ENCODE results near the gene ADGRA3. TPM values are rescaled to one million over a fixed set of nuclear protein-coding genes. Genes with fewer than 3 reads are reported as not detected.

ADGRA3 gene
- total RNA-seq, 3 donors from 2014 or later (not counting 1 experiment from before 2014, with no cell fraction given): 5.5 to 15.8 (median 8.2) TPM

- no peak for ATAC-seq
- 96% methylated on average over 2 of the region's 2 CpGs for WGBS (ENCODE audit: insufficient coverage)
- Mint-ChIP-seq H3K4me3 (no peak overlapping the region), H3K9me3 (peaks cover 4% of the 10 kb centered on the region in 2 donors), H3K27ac (no peak overlapping the region), H3K4me1 (no peaks in the 10 kb centered on the region), H3K36me3 (no peaks in the 10 kb centered on the region), H3K27me3 (ENCODE audit: low read depth in 2 of 2) (no peaks in the 10 kb centered on the region)
- no peaks in the 10 kb centered on the region for H3K27me3 ChIP-seq (ENCODE audit: control insufficient read depth, insufficient read depth, low read length)
- no peak overlapping the region for H3K4me3 ChIP-seq (ENCODE audit: low read length)
- TF ChIP-seq CTCF (IDR thresholded peaks at IDR 0.05): no peak
- intact Hi-C loops (cut with micrococcal nuclease): no loop called here
- no peaks in the 10 kb centered on the region for H3K36me3 ChIP-seq (ENCODE audit: control insufficient read depth, insufficient read depth, low read length)
- no peaks in the 10 kb centered on the region for H3K9me3 ChIP-seq (ENCODE audit: control insufficient read depth, insufficient read depth, low read length)
- DNase-seq: no peak
- H3K4me1 ChIP-seq (ENCODE audit: control insufficient read depth, insufficient read depth, low read length): no peaks in the 10 kb centered on the region
- H3K27ac ChIP-seq (ENCODE audit: low read length): no peak overlapping the region
Observed at GRCh38 chr4:22338796-22339195, 177.1 kb downstream of the ADGRA3 start.

Other genes with a start within 250 kb of the ADGRA3 start
- not detected for gene GBA3, start 176.9 kb upstream of the ADGRA3 start, total RNA-seq

All from natural killer cell (primary cell).